Measurements from ENCODE around the gene TMEM259. TPM values are rescaled to one million over a fixed set of nuclear protein-coding genes. Genes with fewer than 3 reads are reported as not detected.

The TMEM259 gene
- total and polyA plus RNA-seq, 2 of the 13 experiments (the other 11 are each of a cell fraction or from before 2014, with no cell fraction given), result 64.7 to 164 TPM

- no peak for TF ChIP-seq ZNF784 (CRISPR knock-in tag; IDR thresholded peaks at IDR 0.05; ENCODE audit: borderline replicate concordance)
- no peak for TF ChIP-seq SNAPC5 (CRISPR knock-in tag; IDR thresholded peaks at IDR 0.05; ENCODE audit: borderline replicate concordance)
- no peak; the same call in 1 of the 2 replicates for TF ChIP-seq RERE (CRISPR knock-in tag; IDR thresholded peaks at IDR 0.05; ENCODE audit: low read depth)
- TF ChIP-seq PPARG (CRISPR knock-in tag; conservative IDR thresholded peaks at IDR 0.05), result 0 out of 2 replicates have a peak, but pooled peaks have one; percentile 27
- TF ChIP-seq U2AF2 (IDR thresholded peaks at IDR 0.05; ENCODE audit: low read depth, low read length), result no peak
- no peak for TF ChIP-seq MBD4 (IDR thresholded peaks at IDR 0.05; ENCODE audit: borderline replicate concordance, low read length)
- no peak for TF ChIP-seq MLX (CRISPR knock-in tag; IDR thresholded peaks at IDR 0.05)
- TF ChIP-seq TBX3 (IDR thresholded peaks at IDR 0.05; ENCODE audit: borderline replicate concordance), result no peak
- no peak for TF ChIP-seq HOXA7 (CRISPR knock-in tag; IDR thresholded peaks at IDR 0.05)
- TF ChIP-seq RXRA (CRISPR knock-in tag; IDR thresholded peaks at IDR 0.05), result peak; percentile 59; the same call in 1 of the 2 replicates
- TF ChIP-seq TRIM22 (IDR thresholded peaks at IDR 0.05), result no peak
- TF ChIP-seq ZBTB49 (CRISPR knock-in tag; IDR thresholded peaks at IDR 0.05; ENCODE audit: borderline replicate concordance), result 0 out of 2 replicates have a peak, but pooled peaks have one; percentile 14
- TF ChIP-seq CEBPZ (IDR thresholded peaks at IDR 0.05; ENCODE audit: low read length), result no peak
Measured at GRCh38 chr19:1039646-1040475, 18.9 kb upstream of the TMEM259 start, which contains the start of gene ABCA7 (continued).

Measured in HepG2 (cell line).